Measurements from ENCODE around the gene INSL3. TPM values are rescaled to one million over a fixed set of nuclear protein-coding genes. Genes with fewer than 3 reads are reported as not detected.
A peak's percentile ranks its signal among the peaks of the same experiment; 100 is the strongest.

Gene INSL3
- total RNA-seq, 6 donors from 2014 or later: 0.57 TPM; not detected in 5

DNA sequence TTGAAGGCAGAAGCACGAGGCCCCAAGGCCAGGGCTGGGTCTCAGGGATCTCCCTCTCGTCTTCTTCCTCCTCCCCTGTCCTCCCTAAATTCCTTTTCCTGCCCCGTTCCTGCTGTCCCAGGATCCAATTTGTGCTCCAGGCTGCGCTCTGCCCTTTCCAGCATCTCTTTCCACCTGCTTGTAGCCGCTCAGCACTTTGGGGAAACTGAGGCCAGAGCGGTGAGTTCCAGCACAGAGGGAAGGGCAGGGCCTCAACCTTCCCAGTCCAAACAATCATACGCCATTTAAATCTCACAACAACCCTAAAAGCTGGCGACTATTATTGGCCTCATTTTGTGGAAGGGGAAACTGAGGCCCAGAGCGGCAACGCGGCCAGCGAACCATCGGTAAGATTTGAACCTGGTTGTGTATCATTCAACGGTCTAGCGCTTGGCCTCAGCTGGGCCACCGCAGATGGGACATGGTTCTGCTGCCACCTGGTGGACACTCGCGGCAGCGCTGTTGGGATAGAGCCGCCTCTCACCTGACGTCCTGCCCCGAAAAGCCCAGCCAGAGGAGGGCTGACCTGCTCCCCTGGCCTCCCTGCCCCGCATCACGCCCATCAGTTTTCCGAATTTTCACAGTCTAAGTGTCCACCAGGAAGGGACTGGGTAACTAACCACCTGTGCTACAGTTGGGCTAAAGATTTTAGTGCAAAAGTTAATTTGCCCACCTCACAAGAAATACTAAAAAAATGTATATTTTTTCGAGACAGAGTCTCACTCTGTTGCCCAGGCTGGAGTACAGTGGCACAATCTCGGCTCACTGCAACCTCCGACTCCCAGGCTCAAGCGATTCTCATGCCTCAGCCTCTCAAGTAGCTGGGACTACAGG is 34.2 kb upstream of the INSL3 start:
- 15 to 36% methylated on average over 14 to 29 of the region's 29 CpGs for WGBS, 2 donors
- Histone ChIP-seq H3K36me3 (no peaks in the 10 kb centered on the region), H3K27ac (no peak overlapping the region), H3K4me1 (peaks cover 5 to 20% (median 14%) of the 10 kb centered on the region in 4 donors), H3K9me3 (no peaks in the 10 kb centered on the region), H3K27me3 (no peaks in the 10 kb centered on the region), H3K4me3 (no peak overlapping the region)
- TF ChIP-seq, protein P1, sequence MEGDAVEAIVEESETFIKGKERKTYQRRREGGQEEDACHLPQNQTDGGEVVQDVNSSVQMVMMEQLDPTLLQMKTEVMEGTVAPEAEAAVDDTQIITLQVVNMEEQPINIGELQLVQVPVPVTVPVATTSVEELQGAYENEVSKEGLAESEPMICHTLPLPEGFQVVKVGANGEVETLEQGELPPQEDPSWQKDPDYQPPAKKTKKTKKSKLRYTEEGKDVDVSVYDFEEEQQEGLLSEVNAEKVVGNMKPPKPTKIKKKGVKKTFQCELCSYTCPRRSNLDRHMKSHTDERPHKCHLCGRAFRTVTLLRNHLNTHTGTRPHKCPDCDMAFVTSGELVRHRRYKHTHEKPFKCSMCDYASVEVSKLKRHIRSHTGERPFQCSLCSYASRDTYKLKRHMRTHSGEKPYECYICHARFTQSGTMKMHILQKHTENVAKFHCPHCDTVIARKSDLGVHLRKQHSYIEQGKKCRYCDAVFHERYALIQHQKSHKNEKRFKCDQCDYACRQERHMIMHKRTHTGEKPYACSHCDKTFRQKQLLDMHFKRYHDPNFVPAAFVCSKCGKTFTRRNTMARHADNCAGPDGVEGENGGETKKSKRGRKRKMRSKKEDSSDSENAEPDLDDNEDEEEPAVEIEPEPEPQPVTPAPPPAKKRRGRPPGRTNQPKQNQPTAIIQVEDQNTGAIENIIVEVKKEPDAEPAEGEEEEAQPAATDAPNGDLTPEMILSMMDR (IDR thresholded peaks at IDR 0.05): peak; percentile 94 to 98 (median 96)
- TF ChIP-seq POLR2A (IDR thresholded peaks at IDR 0.05) (no peak), POLR2AphosphoS5 (IDR thresholded peaks at IDR 0.05) (no peak)
- peak; percentile 89 to 95 for DNase-seq
- peak; percentile 64 to 82 for ATAC-seq (ENCODE audit: low FRiP score in 2 of 2)

DNA sequence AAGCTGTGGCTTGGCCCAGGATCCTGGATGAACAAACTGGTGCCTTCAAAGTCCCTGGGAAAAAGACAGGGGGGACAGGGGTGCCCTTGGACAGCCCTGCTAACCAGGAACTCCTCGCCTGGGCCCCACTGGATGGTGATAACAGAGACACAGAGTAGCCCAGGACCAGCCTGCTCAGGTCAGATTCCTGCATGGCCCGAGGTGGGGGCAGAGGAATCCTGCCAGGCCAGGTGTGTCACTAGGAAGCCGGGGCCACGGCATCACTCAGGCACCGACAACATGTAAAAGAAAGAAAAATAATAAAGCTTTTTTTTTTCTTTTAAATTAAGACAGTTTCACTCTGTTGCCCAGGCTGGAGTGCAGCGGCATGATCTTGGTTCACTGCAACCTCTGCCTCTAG is 32.7 kb upstream of the INSL3 start:
- H3K27me3 ChIP-seq: no peaks in the 10 kb centered on the region
- H3K4me3 ChIP-seq: no peak overlapping the region
- H3K27ac ChIP-seq: no peak overlapping the region
- TF ChIP-seq, protein P1 (IDR thresholded peaks at IDR 0.05): no peak
- no peak for TF ChIP-seq POLR2A (IDR thresholded peaks at IDR 0.05)
- TF ChIP-seq EP300 (IDR thresholded peaks at IDR 0.05): no peak
- ATAC-seq (ENCODE audit: low FRiP score in 2 of 2): no peak
- no peaks in the 10 kb centered on the region for H3K36me3 ChIP-seq
- WGBS, 2 donors: 80 to 84% methylated on average over 6 of the region's 6 CpGs
- no peaks in the 10 kb centered on the region for H3K9me3 ChIP-seq
- no peak for DNase-seq
- peaks cover 1 to 15% (median 12%) of the 10 kb centered on the region in 4 donors for H3K4me1 ChIP-seq

DNA sequence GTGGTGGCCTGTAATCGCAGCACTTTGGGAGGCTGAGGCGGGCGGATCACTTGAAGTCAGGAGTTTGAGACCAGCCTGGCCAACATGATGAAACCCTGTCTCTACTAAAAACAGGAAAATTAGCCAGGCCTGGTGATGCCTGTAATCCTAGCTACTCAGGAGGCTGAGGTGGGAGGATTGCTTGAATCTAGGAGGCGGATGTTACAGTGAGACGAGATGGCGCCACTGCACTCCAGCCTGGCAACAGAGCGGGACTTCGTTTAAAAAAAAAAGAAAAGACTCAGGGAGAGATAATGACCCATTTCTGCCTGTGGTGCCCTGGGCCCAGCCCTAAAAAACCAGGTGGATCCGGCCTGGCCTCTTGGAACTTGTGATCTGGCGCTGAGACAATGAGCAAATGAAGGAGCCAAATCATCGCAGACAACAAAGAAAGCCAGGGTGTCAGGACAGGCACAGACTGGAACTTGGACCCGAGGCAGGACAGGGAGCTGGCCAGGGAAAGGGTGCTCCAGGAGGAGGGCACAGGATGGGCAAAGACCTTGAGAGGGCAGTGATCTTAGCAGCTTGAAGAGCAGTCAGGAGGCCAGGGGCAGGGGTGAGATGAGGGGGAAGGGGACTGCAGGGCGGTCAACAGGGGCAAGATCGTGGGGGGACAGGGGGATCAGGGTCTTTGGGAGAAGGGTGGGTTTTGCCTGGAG is 27.4 kb upstream of the INSL3 start:
- H3K9me3 ChIP-seq: no peaks in the 10 kb centered on the region
- TF ChIP-seq POLR2A (IDR thresholded peaks at IDR 0.05): no peak
- TF ChIP-seq EP300 (IDR thresholded peaks at IDR 0.05): no peak
- TF ChIP-seq POLR2AphosphoS5 (IDR thresholded peaks at IDR 0.05): no peak
- TF ChIP-seq, protein P1 (IDR thresholded peaks at IDR 0.05): no peak
- H3K27ac ChIP-seq: peak overlapping the region; percentile 87 to 95 (median 94)
- no peak for DNase-seq
- peaks cover 22 to 32% (median 25%) of the 10 kb centered on the region in 4 donors for H3K4me1 ChIP-seq
- ATAC-seq (ENCODE audit: low FRiP score in 2 of 2): no peak
- H3K36me3 ChIP-seq: no peaks in the 10 kb centered on the region
- WGBS, 2 donors: 81 to 82% methylated on average over 14 of the region's 14 CpGs
- H3K27me3 ChIP-seq: no peaks in the 10 kb centered on the region
- H3K4me3 ChIP-seq: no peak overlapping the region

DNA sequence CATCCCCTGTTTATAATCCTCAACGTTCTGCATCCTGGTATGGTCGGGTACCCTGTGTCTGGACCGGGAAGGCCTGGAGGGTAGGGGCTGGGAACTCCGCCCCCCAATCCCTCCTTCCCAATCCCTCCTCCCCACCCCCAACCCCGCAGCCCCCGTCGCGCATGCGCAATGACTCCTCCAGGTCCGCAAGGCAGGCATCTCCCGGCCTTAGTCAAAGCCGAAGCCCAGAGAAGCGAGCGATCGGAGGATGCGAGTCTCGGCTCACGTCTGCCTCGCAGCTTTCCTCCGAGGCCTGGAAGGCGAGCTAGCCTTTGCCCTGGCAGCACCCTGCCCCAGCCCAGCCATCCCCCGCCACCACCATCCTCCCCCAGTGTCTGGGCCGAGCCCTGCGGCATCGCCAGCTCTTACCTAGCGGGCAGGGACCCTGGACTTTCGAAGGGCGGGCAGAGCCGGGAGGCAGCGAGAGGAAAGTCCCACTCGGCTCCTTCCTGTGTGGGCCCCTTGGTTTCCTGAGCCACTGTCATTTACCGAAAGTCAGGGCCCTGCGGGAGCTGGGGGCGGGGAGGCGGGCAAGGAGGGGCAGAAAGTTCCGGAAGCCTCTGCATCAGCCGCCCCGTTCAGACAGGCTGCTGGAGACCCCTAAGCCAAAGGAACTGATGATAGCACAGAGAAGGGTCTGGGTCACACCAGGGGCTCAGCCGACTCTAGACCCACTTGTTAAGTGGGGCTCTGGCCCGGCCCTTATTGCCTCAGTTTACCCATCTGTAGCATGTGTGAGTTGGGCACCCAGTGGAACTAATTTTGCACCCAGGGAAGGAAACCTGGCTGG is 26.4 kb upstream of the INSL3 start, which contains the start of gene JAK3:
Gene JAK3, minus strand, starts transcription at position 445 of the 829 bp plus-strand sequence. CDS start 3,565 bp downstream, outside the sequence.
- no peaks in the 10 kb centered on the region for H3K27me3 ChIP-seq
- DNase-seq (peak; percentile 54 to 87), ATAC-seq (ENCODE audit: low FRiP score in 2 of 2) (peak; percentile 55 to 62)
- peak in 3 of 4 donors; percentile 18 to 78 (median 73) for TF ChIP-seq EP300 (IDR thresholded peaks at IDR 0.05)
- TF ChIP-seq POLR2A (IDR thresholded peaks at IDR 0.05): no peak
- peak; percentile 68 to 84 for TF ChIP-seq POLR2AphosphoS5 (IDR thresholded peaks at IDR 0.05)
- TF ChIP-seq, protein P1 (IDR thresholded peaks at IDR 0.05): no peak
- peaks cover 0 to 9% (median under 1%) of the 10 kb centered on the region in 4 donors for H3K36me3 ChIP-seq
- peak within 1 kb of the TSS; percentile 27 to 58 (median 48) for H3K4me3 ChIP-seq
- no peaks in the 10 kb centered on the region for H3K9me3 ChIP-seq
- WGBS, 2 donors: 7 to 13% methylated on average over 7 to 32 of the region's 40 CpGs
- H3K4me1 ChIP-seq: peaks cover 22 to 38% (median 27%) of the 10 kb centered on the region in 4 donors
- peak within 1 kb of the TSS; percentile 87 to 95 (median 94) for H3K27ac ChIP-seq

Measured in upper lobe of left lung (tissue), 6 donors.